Ishikawa (cell line): ENCODE results near the gene SDR42E2.

Source experiments
- CEBPB ChIP-seq: IDR thresholded peaks from 2 replicates; pipeline ENCODE4 v1.6.1; 2012
- CREB1 ChIP-seq: IDR thresholded peaks from 2 replicates; pipeline ENCODE4 v1.6.1; 2012; ENCODE audit warnings: low read depth
- TEAD4 ChIP-seq: IDR thresholded peaks from 2 replicates; pipeline ENCODE4 v1.6.1; 2012
- YY1 ChIP-seq: IDR thresholded peaks from 2 replicates; pipeline ENCODE4 v1.6.1; 2012; ENCODE audit warnings: low read depth
- ZBTB7A ChIP-seq: IDR thresholded peaks from 2 replicates; pipeline ENCODE4 v1.6.1; 2012; ENCODE audit warnings: low read depth
- TF ChIP-seq, protein P1 (sequence below): IDR thresholded peaks from 2 replicates; pipeline ENCODE4 v1.6.1; 2012

DNA sequence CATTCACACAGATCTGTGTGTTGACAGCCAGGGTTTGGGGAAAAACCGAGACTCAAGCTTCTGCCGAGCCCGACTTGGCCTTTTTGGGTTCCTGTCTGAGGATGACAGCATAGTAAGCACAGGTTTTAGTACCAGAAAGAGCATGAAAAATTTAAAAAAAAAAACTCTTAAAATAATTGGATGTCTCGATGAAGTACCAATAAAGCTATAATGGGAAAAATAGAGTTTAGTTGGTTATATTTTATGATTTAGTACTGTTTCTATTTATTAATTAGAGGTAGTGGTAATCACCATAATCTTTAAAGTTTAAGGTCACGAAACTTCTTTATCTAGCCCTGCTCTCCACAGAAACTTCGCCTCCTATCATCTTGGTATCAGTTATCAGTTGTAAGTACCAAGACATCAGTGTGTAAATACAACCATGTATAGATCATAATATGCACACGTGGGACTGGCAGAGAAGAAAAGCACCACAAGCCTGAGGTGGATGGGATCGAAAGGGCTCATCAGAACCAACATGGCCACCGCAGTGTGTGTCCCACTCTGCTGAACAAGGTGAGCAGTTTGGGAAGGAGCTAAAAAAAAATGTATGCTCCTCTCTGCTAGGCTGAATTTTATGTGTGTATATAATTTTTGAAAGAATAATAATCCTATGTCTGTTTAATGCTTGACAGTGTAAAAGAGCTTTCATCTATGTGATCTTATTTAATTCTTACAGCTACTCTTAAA is 29.4 kb downstream of the SDR42E2 start:
- TF ChIP-seq TEAD4 (no peak), CEBPB (no peak), YY1 (no peak), ZBTB7A (no peak), CREB1 (no peak)
- TF ChIP-seq, protein P1, sequence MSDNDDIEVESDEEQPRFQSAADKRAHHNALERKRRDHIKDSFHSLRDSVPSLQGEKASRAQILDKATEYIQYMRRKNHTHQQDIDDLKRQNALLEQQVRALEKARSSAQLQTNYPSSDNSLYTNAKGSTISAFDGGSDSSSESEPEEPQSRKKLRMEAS = no peak
